ENCODE data around the gene AFAP1L1. TPM values are rescaled to one million over a fixed set of nuclear protein-coding genes. Genes with fewer than 3 reads are reported as not detected.

The AFAP1L1 gene
- total RNA-seq, 1 experiment from 2014 or later: 10.3 TPM

GRCh38 chr5:149349382-149349781 is 77.7 kb downstream of the AFAP1L1 start:
- Mint-ChIP-seq H3K27me3 (ENCODE audit: unreplicated experiment) (no peaks in the 10 kb centered on the region), H3K36me3 (ENCODE audit: insufficient read depth, unreplicated experiment) (peaks cover 90% of the 10 kb centered on the region), H3K4me3 (ENCODE audit: low read depth, unreplicated experiment) (no peak overlapping the region), H3K4me1 (ENCODE audit: low read depth, unreplicated experiment) (peaks cover 21% of the 10 kb centered on the region), H3K27ac (ENCODE audit: unreplicated experiment) (no peak overlapping the region), H3K9me3 (ENCODE audit: low read depth, unreplicated experiment) (no peaks in the 10 kb centered on the region)
- CTCF ChIA-PET: no interaction called here
- intact Hi-C loops (cut with micrococcal nuclease; ENCODE audit: unreplicated experiment): no loop called here
- no TSS peak for BruUV-seq (replicated peaks)
- TF ChIP-seq, protein P1, sequence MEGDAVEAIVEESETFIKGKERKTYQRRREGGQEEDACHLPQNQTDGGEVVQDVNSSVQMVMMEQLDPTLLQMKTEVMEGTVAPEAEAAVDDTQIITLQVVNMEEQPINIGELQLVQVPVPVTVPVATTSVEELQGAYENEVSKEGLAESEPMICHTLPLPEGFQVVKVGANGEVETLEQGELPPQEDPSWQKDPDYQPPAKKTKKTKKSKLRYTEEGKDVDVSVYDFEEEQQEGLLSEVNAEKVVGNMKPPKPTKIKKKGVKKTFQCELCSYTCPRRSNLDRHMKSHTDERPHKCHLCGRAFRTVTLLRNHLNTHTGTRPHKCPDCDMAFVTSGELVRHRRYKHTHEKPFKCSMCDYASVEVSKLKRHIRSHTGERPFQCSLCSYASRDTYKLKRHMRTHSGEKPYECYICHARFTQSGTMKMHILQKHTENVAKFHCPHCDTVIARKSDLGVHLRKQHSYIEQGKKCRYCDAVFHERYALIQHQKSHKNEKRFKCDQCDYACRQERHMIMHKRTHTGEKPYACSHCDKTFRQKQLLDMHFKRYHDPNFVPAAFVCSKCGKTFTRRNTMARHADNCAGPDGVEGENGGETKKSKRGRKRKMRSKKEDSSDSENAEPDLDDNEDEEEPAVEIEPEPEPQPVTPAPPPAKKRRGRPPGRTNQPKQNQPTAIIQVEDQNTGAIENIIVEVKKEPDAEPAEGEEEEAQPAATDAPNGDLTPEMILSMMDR (IDR thresholded peaks at IDR 0.05; ENCODE audit: unreplicated experiment): no peak
- no peak for DNase-seq

DNA sequence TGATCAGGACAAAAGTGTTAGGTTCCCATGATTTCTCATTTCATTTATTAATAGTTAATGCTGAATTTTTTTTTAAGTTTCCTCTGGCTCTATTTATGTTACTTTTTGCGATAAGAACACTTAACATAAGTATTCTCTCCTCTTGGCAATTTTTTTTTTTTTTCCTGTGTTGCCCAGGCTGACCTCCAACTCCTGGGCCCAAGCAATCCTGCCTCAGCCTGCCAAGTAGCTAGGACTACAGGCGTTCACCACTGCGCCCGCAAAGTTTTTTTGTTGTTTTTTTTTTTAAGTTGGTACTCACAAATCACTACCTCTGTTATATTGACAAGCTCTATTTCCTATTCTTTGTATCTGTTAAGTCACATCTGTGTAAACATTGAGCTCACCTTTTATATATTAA is 80.5 kb downstream of the AFAP1L1 start:
- Mint-ChIP-seq H3K9me3 (ENCODE audit: low read depth, unreplicated experiment) (no peaks in the 10 kb centered on the region), H3K27me3 (ENCODE audit: unreplicated experiment) (no peaks in the 10 kb centered on the region), H3K4me3 (ENCODE audit: low read depth, unreplicated experiment) (no peak overlapping the region), H3K27ac (ENCODE audit: unreplicated experiment) (no peak overlapping the region), H3K4me1 (ENCODE audit: low read depth, unreplicated experiment) (peaks cover 8% of the 10 kb centered on the region), H3K36me3 (ENCODE audit: insufficient read depth, unreplicated experiment) (peaks cover 77% of the 10 kb centered on the region)
- CTCF ChIA-PET: no interaction called here
- BruUV-seq (replicated peaks): no TSS peak
- intact Hi-C loops (cut with micrococcal nuclease; ENCODE audit: unreplicated experiment): no loop called here
- TF ChIP-seq, protein P1 (IDR thresholded peaks at IDR 0.05; ENCODE audit: unreplicated experiment): no peak
- no peak for DNase-seq

GRCh38 chr5:149353911-149354310 is 82.3 kb downstream of the AFAP1L1 start:
- CTCF ChIA-PET: interaction anchor here (0.6 to 1.2 kb wide), 3 partner anchors 14 to 243 kb away, joined by 3 to 4 read pairs (median 4); no protein-coding TSS in a partner anchor
- H3K9me3 Mint-ChIP-seq (ENCODE audit: low read depth, unreplicated experiment): no peaks in the 10 kb centered on the region
- H3K27me3 Mint-ChIP-seq (ENCODE audit: unreplicated experiment): no peaks in the 10 kb centered on the region
- H3K4me1 Mint-ChIP-seq (ENCODE audit: low read depth, unreplicated experiment): no peaks in the 10 kb centered on the region
- no peak overlapping the region for H3K4me3 Mint-ChIP-seq (ENCODE audit: low read depth, unreplicated experiment)
- TF ChIP-seq, protein P1 (IDR thresholded peaks at IDR 0.05; ENCODE audit: unreplicated experiment): no peak
- H3K36me3 Mint-ChIP-seq (ENCODE audit: insufficient read depth, unreplicated experiment): peaks cover 77% of the 10 kb centered on the region
- no TSS peak for BruUV-seq (replicated peaks)
- intact Hi-C loops (cut with micrococcal nuclease; ENCODE audit: unreplicated experiment): no loop called here
- DNase-seq: no peak
- H3K27ac Mint-ChIP-seq (ENCODE audit: unreplicated experiment): no peak overlapping the region

DNA sequence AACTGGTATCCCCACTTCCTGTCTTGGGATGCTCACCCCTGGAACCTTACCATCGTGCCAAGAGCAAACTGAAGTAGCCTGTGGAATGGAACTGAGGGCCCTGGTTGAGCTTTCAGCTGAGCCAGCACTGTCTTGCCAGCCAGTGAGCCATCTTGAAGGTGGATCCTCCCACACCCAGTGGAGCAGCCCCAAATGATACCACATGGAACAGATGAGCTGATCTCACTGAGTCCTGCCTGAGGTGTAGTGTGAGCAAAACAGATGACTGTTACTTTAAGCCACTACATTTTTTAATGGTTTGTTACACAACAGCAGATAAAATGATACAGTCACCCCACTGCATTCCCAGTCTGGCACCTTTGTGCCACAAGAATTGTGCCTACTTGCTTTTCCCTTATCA is 84.0 kb downstream of the AFAP1L1 start:
- Mint-ChIP-seq H3K9me3 (ENCODE audit: low read depth, unreplicated experiment) (no peaks in the 10 kb centered on the region), H3K4me1 (ENCODE audit: low read depth, unreplicated experiment) (no peaks in the 10 kb centered on the region), H3K27me3 (ENCODE audit: unreplicated experiment) (no peaks in the 10 kb centered on the region), H3K36me3 (ENCODE audit: insufficient read depth, unreplicated experiment) (peaks cover 60% of the 10 kb centered on the region), H3K4me3 (ENCODE audit: low read depth, unreplicated experiment) (no peak overlapping the region), H3K27ac (ENCODE audit: unreplicated experiment) (no peak overlapping the region)
- TF ChIP-seq, protein P1 (IDR thresholded peaks at IDR 0.05; ENCODE audit: unreplicated experiment): no peak
- BruUV-seq (replicated peaks): no TSS peak
- CTCF ChIA-PET: interaction anchor here (0.9 to 3.4 kb wide), 3 partner anchors 11 to 24 kb away, joined by 3 to 27 read pairs (median 3); no protein-coding TSS in a partner anchor
- intact Hi-C loops (cut with micrococcal nuclease; ENCODE audit: unreplicated experiment): no loop called here
- DNase-seq: no peak
